Measurements from ENCODE around the gene ZNF783. TPM values are rescaled to one million over a fixed set of nuclear protein-coding genes. Genes with fewer than 3 reads are reported as not detected.

Gene ZNF783
- total and polyA plus RNA-seq, 9 of the 15 experiments (the other 6 are each of a cell fraction or from before 2014, with no cell fraction given): 0.66 to 11.2 (median 5.4) TPM

- TF ChIP-seq ZNF274 (IDR thresholded peaks at IDR 0.05; ENCODE audit: borderline replicate concordance, low read depth, low read length): no peak
- TF ChIP-seq ARNT (IDR thresholded peaks at IDR 0.05): peak in 1 of 2 experiments; percentile 20; a peak in 1 of 4 replicates
- TF ChIP-seq HNRNPL (IDR thresholded peaks at IDR 0.05; ENCODE audit: low read depth, low read length): no peak
- TF ChIP-seq CREB3L1 (IDR thresholded peaks at IDR 0.05; ENCODE audit: borderline replicate concordance, low read depth): no peak
- TF ChIP-seq GABPB1 (CRISPR knock-in tag; IDR thresholded peaks at IDR 0.05): no peak
- TF ChIP-seq RAD51 (IDR thresholded peaks at IDR 0.05; ENCODE audit: borderline replicate concordance, low read depth): no peak
- TF ChIP-seq COPS2 (conservative IDR thresholded peaks at IDR 0.05): no peak
- no peak for TF ChIP-seq TSHZ1 (CRISPR knock-in tag; IDR thresholded peaks at IDR 0.05)
- no peak for TF ChIP-seq ZNF324 (CRISPR knock-in tag; IDR thresholded peaks at IDR 0.05)
- TF ChIP-seq NR2C1 (IDR thresholded peaks at IDR 0.05): no peak
- TF ChIP-seq NR2C1 (tag; IDR thresholded peaks at IDR 0.05): no peak
- no peak for TF ChIP-seq ZNF184 (CRISPR knock-in tag; IDR thresholded peaks at IDR 0.05)
- TF ChIP-seq POLR2H (tag; IDR thresholded peaks at IDR 0.05; ENCODE audit: low read depth): no peak
- TF ChIP-seq ZNF639 (CRISPR knock-in tag; conservative IDR thresholded peaks at IDR 0.05 in 1 of 2, IDR thresholded peaks at IDR 0.05 in 1 of 2): no peak
- TF ChIP-seq ATF2 (CRISPR knock-in tag; IDR thresholded peaks at IDR 0.05): no peak
- TF ChIP-seq HDAC3 (IDR thresholded peaks at IDR 0.05; ENCODE audit: borderline replicate concordance, partially characterized antibody): no peak
- no peak for TF ChIP-seq FOXP4 (CRISPR knock-in tag; IDR thresholded peaks at IDR 0.05; ENCODE audit: borderline replicate concordance)
Observed at GRCh38 chr7:149317986-149318672, 56.1 kb downstream of the ZNF783 start (continued).
